ENCODE measurements around the gene FLT3.
"Not testable (repeated sequence)": the region's sequence is repeated elsewhere in the genome, so short reads cannot be mapped to it uniquely, and the experiment has no call there.

FLT3 gene

GRCh38 chr13:27972478-27972820 is 127.9 kb downstream of the FLT3 start:
- no peak for DNase-seq (ENCODE audit: low read depth, low spot score)

- no peak for DNase-seq (ENCODE audit: low read depth, low spot score)
Observed at GRCh38 chr13:27971776-27972477, 128.4 kb downstream of the FLT3 start.

- DNase-seq (ENCODE audit: low read depth, low spot score): no peak
Observed at GRCh38 chr13:27971236-27971645, 129.1 kb downstream of the FLT3 start.

- DNase-seq (ENCODE audit: low read depth, low spot score): no peak
Observed at GRCh38 chr13:27970382-27971235, 129.8 kb downstream of the FLT3 start.

GRCh38 chr13:27969866-27970229 is 130.5 kb downstream of the FLT3 start:
- DNase-seq (ENCODE audit: low read depth, low spot score): no peak

- DNase-seq (ENCODE audit: low read depth, low spot score): no peak
Observed at GRCh38 chr13:27969082-27969865, 131.1 kb downstream of the FLT3 start, which contains the start of gene CDX2. CDX2 (minus strand) TSS chr13:27969315; CDS start chr13:27969006, 309 bp downstream.

- no peak for DNase-seq (ENCODE audit: low read depth, low spot score)
Observed at GRCh38 chr13:27968316-27969081, 131.9 kb downstream of the FLT3 start.

GRCh38 chr13:27967736-27968315 is 132.6 kb downstream of the FLT3 start:
- no peak for DNase-seq (ENCODE audit: low read depth, low spot score)

GRCh38 chr13:27967203-27967735 is 133.1 kb downstream of the FLT3 start:
- DNase-seq (ENCODE audit: low read depth, low spot score): no peak

- DNase-seq (ENCODE audit: low read depth, low spot score): no peak
Observed at GRCh38 chr13:27966641-27967202, 133.7 kb downstream of the FLT3 start.

GRCh38 chr13:27965740-27966640 is 134.4 kb downstream of the FLT3 start:
- no peak for DNase-seq (ENCODE audit: low read depth, low spot score)

GRCh38 chr13:27965343-27965739 is 135.0 kb downstream of the FLT3 start:
- no peak for DNase-seq (ENCODE audit: low read depth, low spot score)

- no peak for DNase-seq (ENCODE audit: low read depth, low spot score)
Observed at GRCh38 chr13:27964741-27965323, 135.5 kb downstream of the FLT3 start.

GRCh38 chr13:27964206-27964605 is 136.2 kb downstream of the FLT3 start:
- not testable (repeated sequence) for DNase-seq (ENCODE audit: low read depth, low spot score)

- DNase-seq (ENCODE audit: low read depth, low spot score): no peak
Observed at GRCh38 chr13:27963491-27963890, 136.9 kb downstream of the FLT3 start.

- no peak for DNase-seq (ENCODE audit: low read depth, low spot score)
Observed at GRCh38 chr13:27962982-27963381, 137.4 kb downstream of the FLT3 start.

GRCh38 chr13:27962128-27962841 is 138.1 kb downstream of the FLT3 start:
- no peak for DNase-seq (ENCODE audit: low read depth, low spot score)
